Stimulated activated CD4-positive, alpha-beta T cell treated with anti-CD3 and anti-CD28 coated beads, TNF-alpha, amount 100 ng/mL, for 48 hours (primary cell): Measurements from ENCODE around the gene BMP2K.
"Not testable (repeated sequence)": the region's sequence is repeated elsewhere in the genome, so short reads cannot be mapped to it uniquely, and the experiment has no call there.

ENCODE experiments used
- DNase-seq, 3 donors: peaks; one replicate each; pipeline ENCODE4 v3.0.0-alpha.2; 2020; ENCODE audit warnings: low read depth in 3 of 3

BMP2K gene

DNA sequence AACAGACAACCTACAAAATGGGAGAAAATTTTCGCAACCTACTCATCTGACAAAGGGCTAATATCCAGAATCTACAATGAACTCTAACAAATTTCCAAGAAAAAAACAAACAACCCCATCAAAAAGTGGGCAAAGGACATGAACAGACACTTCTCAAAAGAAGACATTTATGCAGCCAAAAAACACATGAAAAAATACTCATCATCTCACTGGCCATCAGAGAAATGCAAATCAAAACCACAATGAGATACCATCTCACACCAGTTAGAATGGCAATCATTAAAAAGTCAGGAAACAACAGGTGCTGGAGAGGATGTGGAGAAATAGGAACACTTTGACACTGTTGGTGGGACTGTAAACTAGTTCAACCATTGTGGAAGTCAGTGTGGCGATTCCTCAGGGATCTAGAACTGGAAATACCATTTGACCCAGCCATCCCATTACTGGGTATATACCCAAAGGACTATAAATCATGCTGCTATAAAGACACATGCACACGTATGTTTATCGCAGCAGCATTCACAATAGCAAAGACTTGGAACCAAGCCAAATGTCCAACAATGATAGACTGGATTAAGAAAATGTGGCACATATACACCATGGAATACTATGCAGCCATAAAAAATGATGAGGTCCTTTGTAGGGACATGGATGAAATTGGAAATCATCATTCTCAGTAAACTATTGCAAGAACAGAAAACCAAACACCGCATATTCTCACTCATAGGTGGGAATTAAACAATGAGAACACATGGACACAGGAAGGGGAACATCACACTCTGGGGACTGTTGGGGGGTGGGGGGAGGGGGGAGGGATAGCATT is 19.7 kb downstream of the BMP2K start:
- not testable (repeated sequence) for DNase-seq

DNA sequence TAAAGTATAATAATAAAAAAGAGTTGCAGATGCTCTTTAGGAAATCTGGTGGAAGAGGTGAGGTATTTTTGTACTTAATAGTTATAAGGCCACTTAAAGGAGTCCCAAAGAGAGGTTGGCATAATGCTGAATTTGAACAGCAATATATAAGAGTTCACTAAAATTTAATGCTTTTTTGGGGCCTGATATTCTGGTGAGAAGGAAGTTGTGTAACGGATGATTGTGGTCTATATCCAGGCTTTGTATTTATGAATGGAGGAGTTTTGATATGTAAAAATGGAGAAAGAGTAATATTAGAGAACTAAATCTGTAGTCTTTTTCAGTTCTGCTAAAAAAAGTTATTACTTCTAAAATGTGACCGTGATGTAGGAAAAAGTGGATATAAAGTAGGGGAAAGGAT is 20.4 kb downstream of the BMP2K start:
- no peak for DNase-seq

DNA sequence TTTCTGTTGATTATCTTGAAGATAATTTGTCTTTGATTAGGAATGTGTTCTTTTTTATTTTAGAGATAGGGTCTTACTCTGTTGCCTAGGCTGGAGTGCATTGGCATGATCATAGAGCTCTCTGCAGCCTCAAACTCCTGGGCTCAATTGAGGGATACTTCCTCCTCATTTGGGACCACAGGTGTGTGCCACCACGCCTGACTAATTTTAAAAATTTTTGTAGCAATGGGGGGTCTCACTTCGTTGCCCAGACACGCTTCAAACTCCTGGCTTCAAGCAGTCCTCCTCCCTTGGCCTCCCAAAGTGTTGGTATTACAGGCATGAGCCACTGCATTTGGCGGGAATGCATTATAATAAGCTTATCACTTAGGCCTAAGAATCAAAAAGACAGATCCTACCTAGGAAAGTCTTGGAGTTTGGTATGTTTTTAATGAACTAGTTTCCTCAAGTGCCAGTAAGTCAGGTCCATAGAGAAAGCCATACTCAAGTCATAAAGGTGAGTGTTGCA is 21.7 kb downstream of the BMP2K start:
- DNase-seq = no peak

DNA sequence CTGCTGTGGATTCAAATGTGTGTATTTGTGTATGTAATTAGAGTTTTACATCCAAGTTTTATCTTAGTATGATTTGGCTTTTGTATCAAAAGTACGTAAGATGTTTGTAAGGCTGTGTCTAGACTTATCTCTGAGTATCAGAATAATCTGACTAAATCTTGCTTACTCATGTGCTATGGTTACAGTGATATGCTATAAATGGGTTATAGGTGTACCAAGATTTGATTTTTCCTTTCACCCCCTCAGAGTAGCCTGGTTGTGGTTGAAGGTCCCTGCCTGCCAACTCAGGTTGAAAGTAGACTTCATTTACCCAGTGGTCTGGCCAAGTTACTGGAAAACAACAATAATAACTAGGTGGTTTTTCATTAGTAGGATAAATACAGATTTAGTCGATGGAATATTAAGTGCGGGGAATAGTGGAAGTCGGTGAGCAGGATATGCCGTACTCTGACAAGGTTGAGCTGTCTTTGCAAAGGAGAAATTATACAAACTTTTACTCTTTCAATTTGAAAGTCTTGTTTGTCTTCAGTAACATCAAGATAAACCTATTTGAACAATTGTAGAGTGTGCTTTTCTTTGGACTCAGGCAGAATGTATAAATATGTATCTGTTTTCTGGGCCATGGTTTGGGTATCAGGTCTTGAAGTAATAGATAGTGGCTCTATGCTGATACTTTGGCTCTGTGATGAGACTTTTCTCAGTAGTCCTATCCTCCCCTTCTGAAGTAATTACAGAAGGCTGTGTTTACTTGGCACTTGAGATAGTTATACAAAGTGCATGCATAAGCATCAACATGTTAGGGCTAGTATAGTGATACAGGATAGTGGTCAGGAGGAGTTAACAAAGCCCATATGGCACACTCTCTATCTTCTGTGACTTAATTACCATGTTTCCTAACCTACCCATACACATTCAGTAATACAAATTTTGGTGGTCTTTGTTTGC is 23.7 kb downstream of the BMP2K start:
- DNase-seq = no peak

- no peak for DNase-seq
Observed at GRCh38 chr4:78800965-78801364, 24.8 kb downstream of the BMP2K start.

DNA sequence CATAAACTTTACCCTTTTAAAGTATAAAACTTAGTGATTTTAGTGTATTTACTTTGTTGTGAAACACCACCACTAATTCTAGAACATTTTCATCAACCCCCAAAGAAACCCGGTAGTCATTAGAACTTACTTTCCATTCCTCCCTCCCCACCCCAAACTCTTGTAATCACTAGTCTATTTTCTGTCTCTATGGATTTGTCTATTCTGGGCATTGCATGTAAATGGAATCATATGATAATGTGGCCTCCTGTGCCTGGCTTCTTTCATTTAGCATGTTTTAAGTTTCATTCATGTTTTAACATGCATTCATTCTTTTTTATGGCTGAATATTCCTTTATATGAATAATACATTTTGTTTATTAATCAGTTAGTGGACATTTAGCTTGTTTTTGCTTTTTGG is 27.8 kb downstream of the BMP2K start:
- no peak for DNase-seq

GRCh38 chr4:78806943-78807460 is 30.9 kb downstream of the BMP2K start:
- DNase-seq = no peak

DNA sequence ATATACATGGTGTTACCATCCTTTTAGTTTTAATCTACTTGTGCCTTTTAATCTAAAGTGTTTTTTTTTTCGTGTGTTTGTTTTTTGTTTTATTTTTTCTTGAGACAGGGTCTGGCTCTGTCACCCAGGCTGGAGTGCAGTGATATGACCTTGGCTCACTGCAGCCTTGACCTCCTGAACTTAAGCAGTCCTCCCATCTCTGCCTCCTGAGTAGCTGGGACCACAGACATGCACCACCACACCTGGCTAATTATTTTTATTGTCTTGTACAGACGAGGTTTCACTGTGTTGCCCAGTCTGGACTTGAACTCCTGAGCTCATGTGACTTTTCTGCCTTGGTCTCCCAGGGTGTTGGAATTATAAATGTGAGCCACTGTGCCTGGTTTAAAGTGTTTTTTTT is 33.1 kb downstream of the BMP2K start:
- DNase-seq = no peak

DNA sequence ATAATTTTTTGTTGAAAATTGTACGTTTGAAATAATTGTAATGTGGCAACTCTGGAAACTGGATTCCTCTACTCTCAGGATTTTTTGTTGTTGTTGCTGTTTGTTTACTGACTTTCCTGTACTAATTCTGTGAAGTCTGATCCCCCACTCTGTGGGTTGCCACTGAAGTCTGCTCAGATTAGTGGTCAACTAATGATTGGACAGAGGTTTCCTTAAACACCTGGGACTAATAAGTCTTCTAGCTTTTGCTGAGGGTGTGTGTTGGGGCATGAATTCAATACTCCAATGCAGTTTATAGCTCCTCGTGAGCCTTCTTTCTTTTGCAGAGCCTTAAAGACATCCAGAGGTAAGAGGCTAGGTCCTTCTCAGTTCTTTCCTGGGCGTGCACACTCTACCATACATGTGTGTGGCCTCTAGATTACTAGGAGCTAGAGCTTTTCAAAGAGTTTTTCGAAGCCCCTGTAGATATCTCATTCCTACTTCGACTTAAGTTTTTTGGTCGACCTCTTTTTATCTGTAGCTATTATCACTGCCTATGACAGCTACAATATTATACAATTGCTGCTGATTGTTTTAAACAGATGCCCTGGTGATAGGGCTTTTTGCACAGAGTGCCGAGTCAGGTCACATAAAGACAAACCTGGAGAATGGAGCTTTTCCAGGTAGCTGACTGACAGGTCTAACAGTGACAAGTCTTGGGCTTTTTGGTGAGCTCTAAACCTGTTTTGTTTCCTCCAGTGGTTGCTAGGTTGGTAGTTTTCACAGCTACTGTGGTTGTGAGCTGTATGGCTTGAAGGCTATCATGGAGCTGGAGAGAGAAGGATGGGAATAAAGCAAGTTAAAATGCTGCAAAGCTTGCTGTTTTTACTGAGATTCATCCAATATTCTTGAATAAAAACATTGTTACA is 34.0 kb downstream of the BMP2K start:
- no peak for DNase-seq

DNA sequence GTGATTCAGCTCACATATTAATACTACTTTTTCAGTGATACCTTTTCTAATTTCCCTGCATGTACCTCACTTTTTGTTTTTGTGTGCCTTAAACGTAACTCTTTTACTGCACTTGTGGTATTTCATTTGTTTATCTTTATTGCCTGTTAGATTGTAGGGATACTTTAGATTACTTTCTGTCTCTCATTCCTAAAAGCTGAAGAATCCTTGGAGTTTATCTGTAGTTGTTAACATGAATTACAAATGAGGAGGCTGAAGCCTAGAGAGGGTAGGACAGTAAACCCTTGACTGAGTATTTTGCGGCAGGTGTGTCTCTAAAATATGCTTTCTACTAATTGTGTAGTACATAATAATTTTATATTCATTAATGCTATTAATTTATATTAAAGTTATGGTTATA is 34.9 kb downstream of the BMP2K start:
- no peak for DNase-seq

DNA sequence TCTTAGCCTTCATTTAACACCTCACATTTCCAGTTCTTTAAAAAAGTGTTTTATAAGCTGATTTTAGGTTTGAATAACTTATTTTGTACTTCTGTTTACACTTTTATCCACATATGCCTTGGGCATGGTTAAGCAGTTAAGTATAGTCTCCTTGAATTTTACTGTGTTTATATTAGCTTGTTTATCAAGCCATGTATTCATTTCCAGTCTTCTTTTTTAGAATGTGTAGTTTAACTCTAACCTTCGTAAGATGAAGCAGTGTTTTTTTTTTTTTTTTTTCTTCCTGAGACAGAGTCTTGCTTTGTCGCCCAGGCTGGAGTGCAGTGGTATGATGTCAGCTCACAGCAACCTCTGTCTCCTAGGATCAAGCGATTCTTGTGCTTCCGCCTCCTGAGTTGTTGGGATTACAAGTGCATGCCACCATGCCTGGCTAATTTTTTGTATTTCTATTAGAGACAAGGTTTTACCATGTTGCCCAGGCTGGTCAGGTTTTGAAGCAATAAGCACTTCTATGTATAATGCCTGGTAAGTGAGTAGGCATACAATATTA is 42.5 kb downstream of the BMP2K start:
- DNase-seq = no peak

DNA sequence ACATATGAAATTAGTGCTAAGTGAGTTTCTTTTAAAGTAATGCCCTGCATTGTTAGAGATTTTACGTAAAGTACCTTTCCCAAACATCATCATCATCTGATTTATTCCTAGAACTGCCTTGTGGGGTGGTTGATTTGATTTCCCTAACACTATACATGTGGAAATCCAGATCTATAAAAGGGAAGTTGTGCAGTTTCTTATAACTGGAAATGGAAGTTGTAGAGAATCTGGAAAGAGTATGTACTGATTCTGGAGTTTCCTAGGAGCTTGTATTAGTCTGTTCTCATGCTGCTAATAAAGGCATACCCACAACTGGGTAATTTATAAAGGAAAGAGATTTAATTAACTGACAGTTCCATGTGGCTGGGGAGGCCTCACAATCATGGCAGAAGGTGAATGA is 47.9 kb downstream of the BMP2K start:
- DNase-seq = no peak

GRCh38 chr4:78827191-78827590 is 51.0 kb downstream of the BMP2K start:
- DNase-seq = no peak

DNA sequence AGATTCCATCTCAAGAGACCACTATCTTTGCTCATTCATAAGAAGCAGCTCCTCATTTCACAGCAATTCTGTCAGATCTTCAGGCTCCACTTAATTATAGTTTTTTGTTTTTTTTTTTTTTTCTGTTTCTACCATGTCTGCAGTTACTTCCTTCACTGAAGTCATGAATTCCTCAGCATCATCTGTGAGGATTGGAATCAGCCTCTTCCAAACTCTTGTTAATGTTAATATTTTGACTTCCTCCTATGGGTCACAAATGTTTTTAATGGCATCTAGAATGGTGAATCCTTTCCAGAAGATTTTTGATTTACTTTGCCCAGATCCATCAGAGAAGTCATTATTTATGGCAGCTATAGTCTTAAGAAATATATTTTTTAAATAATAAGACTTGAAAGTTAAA is 53.1 kb downstream of the BMP2K start:
- DNase-seq = no peak

DNA sequence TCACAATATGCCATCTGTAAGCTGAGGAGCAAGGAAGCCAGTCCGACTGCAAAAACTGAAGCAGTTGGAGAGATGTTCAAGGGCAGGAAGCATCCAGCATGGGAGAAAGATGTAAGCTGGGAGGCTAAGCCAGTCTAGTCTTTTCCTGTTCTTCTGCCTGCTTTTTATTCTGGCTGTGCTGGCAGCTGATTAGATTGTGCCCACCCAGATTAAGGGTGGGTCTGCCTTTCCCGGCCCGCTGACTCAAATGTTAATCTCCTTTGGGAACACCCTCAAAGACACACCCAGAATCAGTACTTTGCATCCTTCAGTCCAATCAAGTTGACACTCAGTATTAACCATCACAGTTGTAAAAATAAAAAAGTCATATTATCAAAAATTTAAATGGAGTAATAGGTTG is 63.5 kb downstream of the BMP2K start:
- not testable (repeated sequence) for DNase-seq

DNA sequence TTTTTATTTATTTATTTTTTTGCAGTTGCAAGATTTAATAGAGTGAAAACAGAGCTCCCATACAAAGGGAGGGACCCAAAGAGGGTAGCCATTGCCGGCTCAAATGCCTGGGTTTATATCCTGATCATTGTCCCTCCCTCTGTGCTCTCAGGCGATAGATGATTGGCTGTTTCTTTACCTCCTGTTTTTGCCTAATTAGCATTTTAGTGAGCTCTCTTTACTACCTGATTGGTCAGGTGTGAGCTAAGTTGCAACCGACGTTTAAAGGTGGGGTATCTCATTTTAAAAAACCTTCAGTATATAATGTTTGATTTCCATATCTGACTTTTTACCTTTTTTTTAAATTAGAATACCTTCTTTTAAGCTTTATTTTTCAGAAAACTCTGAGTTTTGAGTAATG is 64.1 kb downstream of the BMP2K start:
- not testable (repeated sequence) for DNase-seq

DNA sequence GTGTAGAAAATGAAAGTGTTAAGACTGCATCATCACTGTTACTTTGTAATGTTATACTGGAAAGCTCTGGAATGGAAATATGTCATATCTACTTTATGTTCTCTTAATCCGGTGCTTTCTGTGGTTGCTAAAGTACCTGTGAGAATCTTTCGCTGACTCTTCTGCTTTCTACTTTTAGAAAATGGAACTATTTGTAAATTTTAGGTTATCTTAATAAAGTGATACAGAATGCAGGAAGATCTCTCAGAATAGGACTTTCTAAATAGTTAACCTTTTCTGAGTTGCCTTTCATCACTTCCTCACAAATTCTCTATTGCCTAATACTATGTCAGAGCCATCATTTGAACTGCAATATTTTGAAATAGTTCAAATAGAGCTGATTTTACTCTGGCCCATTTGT is 69.3 kb downstream of the BMP2K start:
- DNase-seq = no peak

- no peak for DNase-seq
Observed at GRCh38 chr4:78846258-78846657, 70.1 kb downstream of the BMP2K start.

DNA sequence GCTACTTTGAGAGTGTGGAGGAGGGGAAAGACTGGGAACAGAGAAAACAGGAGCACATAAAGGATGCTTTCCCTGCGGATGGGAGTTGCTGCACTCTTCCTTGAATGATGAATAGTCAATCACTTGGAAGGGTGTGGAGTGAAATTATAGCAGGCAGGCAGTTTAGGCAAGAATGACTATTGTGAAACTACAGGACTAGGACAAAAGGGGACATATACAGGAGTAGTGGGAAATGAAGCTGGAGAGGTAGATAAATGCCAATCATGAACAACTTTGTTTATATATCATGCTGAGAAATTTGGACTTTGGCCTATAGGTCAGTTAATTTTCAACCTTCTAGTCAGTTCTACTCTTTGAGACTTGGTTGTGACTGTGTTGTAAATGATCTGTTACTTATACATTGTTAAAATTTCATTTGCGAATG is 86.2 kb downstream of the BMP2K start:
- no peak for DNase-seq

- no peak for DNase-seq
Observed at GRCh38 chr4:78863254-78863869, 87.2 kb downstream of the BMP2K start.

- DNase-seq = no peak
Observed at GRCh38 chr4:78863991-78864390, 87.8 kb downstream of the BMP2K start.
